RPMI7951 (cell line): ENCODE data around the gene OTOA. TPM values are rescaled to one million over a fixed set of nuclear protein-coding genes. Genes with fewer than 3 reads are reported as not detected.
"Not testable (repeated sequence)": the region's sequence is repeated elsewhere in the genome, so short reads cannot be mapped to it uniquely, and the experiment has no call there.

Experiments
- DNase-seq: peaks from one replicate; pipeline ENCODE4 v3.0.0-alpha.2; 2012; ENCODE audit warnings: low read depth
- total RNA-seq: library from RNA; depleted of rRNA; stranded (reverse); fragments of >200 nt; shearing (Covaris generic); gene quantifications from 2 replicates; pipeline ENCODE4 v1.2.3, GENCODE V29; 2014; rRNA removed

Gene OTOA
- not detected in 2 replicates for total RNA-seq

GRCh38 chr16:21663889-21664647 is at the start of gene OTOA:
Gene OTOA, plus strand, starts transcription at chr16:21663968. Its CDS starts 14,547 bp downstream, at chr16:21678515.
- DNase-seq, result no peak

- no peak for DNase-seq
Measured at GRCh38 chr16:21614896-21615295, 48.9 kb upstream of the OTOA start.

GRCh38 chr16:21617607-21618006 is 46.2 kb upstream of the OTOA start:
- DNase-seq, result no peak

- DNase-seq, result no peak
Measured at GRCh38 chr16:21618281-21618680, 45.5 kb upstream of the OTOA start.

GRCh38 chr16:21619765-21620425 is 43.9 kb upstream of the OTOA start:
- DNase-seq, result no peak

- no peak for DNase-seq
Measured at GRCh38 chr16:21620592-21620991, 43.2 kb upstream of the OTOA start.

GRCh38 chr16:21622545-21622944 is 41.2 kb upstream of the OTOA start:
- no peak for DNase-seq

- no peak for DNase-seq
Measured at GRCh38 chr16:21625026-21625425, 38.7 kb upstream of the OTOA start.

GRCh38 chr16:21626659-21627277 is 37.0 kb upstream of the OTOA start:
- DNase-seq, result peak; percentile 92

GRCh38 chr16:21628121-21628726 is 35.5 kb upstream of the OTOA start:
- no peak for DNase-seq

- peak; percentile 54 for DNase-seq
Measured at GRCh38 chr16:21628772-21629171, 35.0 kb upstream of the OTOA start.

GRCh38 chr16:21629616-21630539 is 33.9 kb upstream of the OTOA start:
- not testable (repeated sequence) for DNase-seq

GRCh38 chr16:21630866-21631265 is 32.9 kb upstream of the OTOA start:
- not testable (repeated sequence) for DNase-seq

GRCh38 chr16:21631376-21631775 is 32.4 kb upstream of the OTOA start:
- DNase-seq, result not testable (repeated sequence)

- DNase-seq, result not testable (repeated sequence)
Measured at GRCh38 chr16:21631951-21632575, 31.7 kb upstream of the OTOA start.

- DNase-seq, result no peak
Measured at GRCh38 chr16:21634216-21634615, 29.6 kb upstream of the OTOA start.

GRCh38 chr16:21635694-21636093 is 28.1 kb upstream of the OTOA start:
- not testable (repeated sequence) for DNase-seq

GRCh38 chr16:21637032-21637968 is 26.5 kb upstream of the OTOA start:
- DNase-seq, result no peak

GRCh38 chr16:21638573-21638975 is 25.2 kb upstream of the OTOA start:
- peak; percentile 9 for DNase-seq

- no peak for DNase-seq
Measured at GRCh38 chr16:21639493-21639892, 24.3 kb upstream of the OTOA start.
